ENCODE results near the gene NUTM2D.
"Not testable (repeated sequence)": the region's sequence is repeated elsewhere in the genome, so short reads cannot be mapped to it uniquely, and the experiment has no call there.

NUTM2D gene

DNA sequence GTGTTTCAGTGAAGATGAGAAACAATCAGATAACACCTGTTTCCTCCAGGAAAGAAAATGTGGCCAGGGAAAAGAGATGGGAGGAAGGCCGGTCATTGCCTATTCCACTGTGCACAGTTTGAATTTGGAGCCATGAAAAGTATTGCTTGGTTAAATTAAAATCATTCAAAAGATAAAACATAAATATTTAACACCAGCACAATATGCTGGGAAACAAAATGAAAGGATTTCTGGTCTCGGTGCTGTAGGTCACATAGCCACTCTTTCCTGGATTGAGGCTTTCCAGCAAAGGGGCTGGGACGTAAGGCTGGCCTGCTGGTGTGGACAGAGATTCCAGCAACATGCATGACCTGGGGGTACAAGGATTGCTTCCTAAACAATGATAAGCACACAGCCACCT, at the start of gene NUTM2D:
NUTM2D (plus strand) TSS at position 301 of the 400 bp plus-strand sequence. CDS start 522 bp downstream, outside the sequence.
- not testable (repeated sequence) for DNase-seq

GRCh38 chr10:87308702-87309101, 48.8 kb upstream of the NUTM2D start:
- DNase-seq: not testable (repeated sequence)

GRCh38 chr10:87309657-87310056, 47.9 kb upstream of the NUTM2D start:
- DNase-seq: not testable (repeated sequence)

GRCh38 chr10:87311521-87311920, 46.0 kb upstream of the NUTM2D start:
- DNase-seq: not testable (repeated sequence)

DNA sequence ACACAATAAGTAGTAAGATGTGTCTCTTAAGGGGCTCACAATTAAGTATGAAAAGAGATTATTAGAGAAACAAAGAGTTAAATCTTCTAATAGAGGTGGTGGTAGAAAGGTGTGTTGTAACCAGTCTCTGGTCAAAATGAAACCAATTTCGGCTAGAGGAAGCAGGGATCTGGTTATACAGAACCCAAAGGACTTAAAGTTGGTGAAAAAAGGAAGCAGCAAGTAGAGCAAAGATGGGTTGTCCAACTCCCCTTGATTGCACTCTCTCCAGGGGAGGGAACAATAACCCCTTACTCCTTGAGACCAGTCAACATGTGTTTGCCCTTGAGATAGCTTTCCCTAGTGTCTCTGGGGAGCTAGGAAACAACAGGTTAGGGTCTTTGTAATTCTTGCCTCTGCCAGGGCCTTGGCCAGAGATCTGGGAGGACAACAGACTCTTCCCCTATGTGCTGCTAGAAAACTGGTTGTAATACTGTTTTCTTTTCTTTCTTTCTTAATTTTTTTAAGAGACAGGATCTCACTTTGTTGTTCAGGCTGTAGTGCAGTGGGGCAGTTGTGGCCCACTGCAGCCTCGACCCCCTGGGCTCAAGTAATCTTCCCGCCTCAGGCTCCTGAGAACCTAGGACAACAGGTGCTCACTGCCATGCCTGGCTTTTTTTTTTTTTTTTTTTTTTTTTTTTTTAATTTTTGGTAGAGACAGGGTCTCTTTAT, 43.7 kb upstream of the NUTM2D start:
- not testable (repeated sequence) for DNase-seq

- DNase-seq: not testable (repeated sequence)
Measured at GRCh38 chr10:87314360-87314973, 43.1 kb upstream of the NUTM2D start.

- not testable (repeated sequence) for DNase-seq
Measured at GRCh38 chr10:87321505-87321904, 36.0 kb upstream of the NUTM2D start.

DNA sequence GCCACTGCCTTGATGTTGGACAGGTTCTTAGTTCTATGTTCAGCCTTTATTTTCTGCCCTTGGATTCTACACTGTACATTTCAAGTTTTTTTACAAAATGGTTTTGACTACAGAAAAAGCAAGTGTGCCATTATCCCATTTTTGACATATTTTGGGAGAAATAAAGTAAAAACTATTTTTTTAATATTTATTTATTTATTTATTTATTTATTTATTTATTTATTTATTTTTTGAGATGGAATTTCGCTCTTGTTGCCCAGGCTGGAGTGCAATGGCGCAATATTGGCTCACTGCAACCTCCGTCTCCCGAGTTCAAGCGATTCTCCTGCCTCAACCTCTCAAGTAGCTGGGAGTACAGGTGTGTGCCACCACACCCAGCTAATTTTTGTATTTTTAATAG, 33.0 kb upstream of the NUTM2D start:
- not testable (repeated sequence) for DNase-seq

DNA sequence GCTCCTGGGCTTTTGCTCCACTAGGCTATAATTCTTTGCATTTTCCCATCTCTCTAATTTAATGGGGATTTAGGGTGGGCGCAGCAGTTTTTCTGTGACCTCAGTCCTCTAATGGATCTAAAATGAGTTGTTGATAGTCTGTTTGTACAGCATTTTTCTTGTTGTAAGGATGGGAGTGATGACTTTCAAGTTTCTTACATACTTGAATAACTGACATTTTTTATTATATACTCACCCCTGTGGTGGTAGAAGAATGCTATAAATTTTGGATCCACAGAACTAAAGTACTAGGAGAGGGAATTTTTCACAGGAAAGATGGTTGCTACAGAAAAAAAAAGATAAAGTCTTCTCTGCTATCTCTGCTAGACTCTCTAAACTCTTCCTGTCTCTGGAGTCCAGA, 29.6 kb upstream of the NUTM2D start:
- DNase-seq: not testable (repeated sequence)

GRCh38 chr10:87329131-87329530, 28.4 kb upstream of the NUTM2D start:
- not testable (repeated sequence) for DNase-seq

DNA sequence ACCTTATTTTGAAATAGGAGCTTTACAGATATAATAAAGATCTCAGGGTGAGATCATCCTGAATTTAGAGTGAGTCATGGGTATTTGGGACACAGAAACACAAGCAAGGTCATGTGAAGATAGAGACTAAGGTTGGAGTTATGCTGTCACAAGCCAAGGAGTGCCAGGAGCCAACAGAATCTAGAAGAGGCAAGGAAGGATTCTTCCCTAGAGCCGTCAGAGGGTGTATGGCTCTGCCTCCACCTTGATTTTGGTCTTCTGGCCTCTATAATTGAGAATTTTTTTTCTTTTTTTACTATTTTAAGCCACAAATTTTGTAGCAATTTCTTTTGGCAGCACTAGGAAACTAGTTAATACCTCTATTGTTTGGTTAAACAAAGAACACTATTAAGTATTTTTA, 24.9 kb upstream of the NUTM2D start:
- not testable (repeated sequence) for DNase-seq

DNA sequence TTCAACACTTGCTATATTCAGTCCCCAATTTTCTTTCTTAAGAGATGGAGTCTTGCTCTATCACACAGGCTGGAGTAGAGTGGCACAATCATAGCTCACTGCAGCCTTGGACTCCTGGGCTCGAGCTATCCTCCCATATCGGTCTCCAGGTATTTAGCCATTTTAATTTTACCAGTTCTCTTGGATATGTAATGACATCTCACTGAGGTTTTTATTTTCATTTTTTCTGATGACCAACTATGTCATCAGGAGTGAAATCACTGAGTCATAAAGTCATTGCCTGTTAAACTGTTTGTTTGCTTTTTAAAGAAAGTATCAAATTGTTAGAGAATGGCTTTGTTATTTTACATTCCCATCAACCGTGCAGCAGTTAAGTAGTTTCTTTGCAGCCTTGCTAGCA, 17.1 kb upstream of the NUTM2D start:
- DNase-seq: not testable (repeated sequence)

DNA sequence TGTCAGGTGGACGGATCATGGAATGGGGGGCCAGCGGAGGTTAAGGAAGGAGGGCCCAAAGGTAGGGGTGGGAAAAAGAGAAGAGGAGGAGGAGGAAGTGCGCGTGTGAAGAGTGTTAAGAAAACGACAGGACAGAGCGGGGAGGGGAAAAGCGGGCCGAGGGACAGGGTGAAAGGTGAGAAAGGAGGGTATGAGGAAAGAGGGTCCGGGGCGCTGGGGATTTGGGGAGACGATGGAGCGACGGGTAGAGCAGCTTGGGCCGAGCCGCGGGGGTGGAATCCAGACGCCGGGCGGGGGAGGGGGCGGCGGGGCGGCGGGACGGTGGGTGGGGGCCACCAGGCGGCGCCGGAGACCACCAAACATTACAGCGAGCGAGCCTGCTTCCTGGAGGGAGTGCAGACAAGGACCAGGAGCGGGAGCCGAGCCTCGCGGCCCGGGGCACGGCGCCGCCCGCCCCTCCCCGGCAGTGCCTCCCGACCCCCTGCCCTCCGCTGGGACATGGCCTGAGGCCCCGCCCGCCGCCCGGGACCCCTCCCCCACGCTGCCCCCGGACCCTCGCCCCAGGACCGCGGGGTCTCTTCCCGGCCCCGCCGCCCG, 15.9 kb upstream of the NUTM2D start:
- not testable (repeated sequence) for DNase-seq

DNA sequence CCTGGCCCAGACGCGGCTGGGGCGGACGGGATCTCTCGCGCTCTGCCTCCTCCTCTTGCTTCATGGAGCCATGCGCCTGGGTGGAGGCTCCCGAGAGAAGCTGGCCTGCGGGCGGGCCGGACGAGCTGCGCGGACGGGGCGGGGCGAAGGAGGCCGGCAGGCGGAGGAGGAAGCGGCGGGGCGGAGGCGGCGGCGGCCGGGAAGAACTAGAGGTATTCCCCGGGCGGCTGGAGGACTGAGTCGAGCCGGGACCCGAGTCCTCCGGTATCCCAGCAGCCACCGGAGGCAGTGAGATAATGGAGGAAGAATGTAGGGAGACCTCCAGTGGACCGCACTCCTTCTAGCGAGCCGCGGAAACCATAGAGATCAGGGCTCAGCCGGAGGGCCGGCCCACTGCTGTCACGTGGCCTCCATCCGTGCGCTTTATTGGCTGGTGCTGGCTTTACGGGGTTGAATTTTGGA, 15.3 kb upstream of the NUTM2D start:
- DNase-seq: peak; percentile 76

GRCh38 chr10:87342711-87343258, 14.8 kb upstream of the NUTM2D start:
- DNase-seq: peak; percentile 80

GRCh38 chr10:87345743-87346142, 11.8 kb upstream of the NUTM2D start:
- not testable (repeated sequence) for DNase-seq

DNA sequence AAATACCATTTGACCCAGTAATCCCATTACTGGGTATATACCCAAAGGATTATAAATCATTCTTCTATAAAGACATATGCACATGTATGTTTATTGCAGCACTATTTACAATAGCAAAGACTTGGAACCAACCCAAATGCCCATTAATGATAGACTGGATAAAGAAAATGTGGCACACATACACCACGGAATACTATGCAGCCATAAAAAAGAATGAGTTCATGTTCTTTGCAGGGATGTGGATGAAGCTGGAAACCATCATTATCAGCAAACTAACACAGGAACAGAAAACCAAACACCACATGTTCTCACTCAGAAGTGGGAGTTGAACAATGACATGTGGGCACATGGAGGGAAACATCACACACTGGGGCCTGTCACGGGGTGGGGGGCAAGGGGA, 7.4 kb upstream of the NUTM2D start:
- DNase-seq: not testable (repeated sequence)

GRCh38 chr10:87352825-87353224, 4.7 kb upstream of the NUTM2D start:
- DNase-seq: not testable (repeated sequence)

DNA sequence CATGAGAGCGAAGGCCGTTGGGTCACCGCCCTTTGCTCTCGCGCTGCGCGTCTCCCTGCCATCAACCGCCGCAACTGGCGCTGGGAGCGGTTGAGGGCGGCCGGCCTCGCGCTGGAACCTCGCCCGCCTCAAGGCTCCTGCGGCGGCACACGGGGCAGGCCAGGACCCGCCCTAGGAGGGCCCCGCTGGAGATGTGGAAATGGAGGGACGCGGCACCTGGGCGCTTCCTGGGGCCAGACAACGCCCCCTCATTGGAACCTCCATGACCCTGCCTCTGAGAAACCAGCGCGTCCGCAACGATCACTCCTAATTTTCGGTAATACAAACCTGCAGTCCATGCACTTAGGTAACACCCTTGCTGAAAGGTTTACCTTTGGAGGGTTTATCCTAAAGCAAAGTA, 2.4 kb upstream of the NUTM2D start:
- DNase-seq: not testable (repeated sequence)

DNA sequence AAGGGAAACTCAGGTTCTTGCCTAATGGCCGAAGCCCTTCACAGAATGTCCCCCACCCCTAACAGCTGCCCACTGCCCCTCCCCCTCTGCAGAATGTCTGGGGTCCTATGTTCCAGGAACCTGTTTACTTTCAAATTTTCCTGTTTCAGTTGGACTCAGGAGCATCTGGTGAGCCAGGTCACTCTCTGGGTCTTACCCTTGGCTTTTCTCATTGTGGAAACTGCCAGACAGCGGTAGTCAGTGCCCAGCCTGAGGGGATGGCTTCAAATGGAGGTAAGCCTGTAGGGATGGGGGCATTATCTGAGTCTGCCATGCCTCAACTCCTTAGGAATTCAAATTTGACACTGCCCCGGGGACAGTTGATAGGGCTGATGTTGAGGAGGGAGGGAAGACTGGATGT, 615 bp downstream of the NUTM2D start:
- not testable (repeated sequence) for DNase-seq

DNA sequence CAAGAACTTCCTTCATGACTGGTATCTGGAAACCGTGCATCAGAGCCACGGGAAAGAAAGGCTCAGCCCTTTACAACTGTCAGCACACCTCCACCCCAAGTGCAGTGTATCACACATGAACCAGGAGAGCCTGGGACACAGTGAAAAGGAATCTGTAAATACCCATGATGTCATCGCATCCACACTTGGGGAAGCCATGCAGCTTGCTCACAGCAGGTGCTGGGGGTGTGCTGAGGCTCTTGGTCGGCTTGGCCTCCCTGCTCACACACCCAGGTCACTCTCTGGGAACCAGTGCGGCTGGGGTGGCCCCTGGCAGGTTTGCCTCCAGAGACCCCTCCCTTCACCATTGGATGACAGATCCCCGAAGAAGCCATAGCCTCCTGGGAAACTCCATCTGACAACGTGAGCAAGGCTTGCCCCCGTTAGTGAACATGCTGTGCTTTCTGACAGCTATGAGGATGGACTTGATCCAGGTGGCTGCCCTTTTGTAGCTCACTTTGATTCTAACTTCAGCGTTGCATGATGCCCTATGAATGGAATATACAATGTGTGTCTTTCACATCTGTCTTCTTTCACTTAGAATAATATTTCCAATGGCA, 12.1 kb downstream of the NUTM2D start:
- not testable (repeated sequence) for DNase-seq

DNA sequence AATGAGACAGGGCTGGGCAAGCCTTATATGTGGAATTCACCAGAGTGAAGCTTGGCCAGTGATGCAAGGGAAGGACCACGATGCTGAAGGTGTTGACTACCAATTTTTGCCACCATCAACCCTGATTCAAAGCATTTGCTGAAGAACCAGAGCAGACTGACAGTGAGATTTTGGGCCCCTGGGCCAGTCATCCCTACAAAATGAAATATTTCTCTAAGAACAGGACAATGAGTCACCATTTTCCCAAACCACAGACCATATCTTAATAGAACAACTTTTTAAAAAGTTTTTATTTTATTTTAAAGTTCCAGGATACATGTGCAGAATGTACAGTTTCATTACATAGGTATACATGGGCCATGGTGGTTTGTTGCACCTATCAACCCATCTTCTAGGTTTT, 16.5 kb downstream of the NUTM2D start:
- not testable (repeated sequence) for DNase-seq

DNA sequence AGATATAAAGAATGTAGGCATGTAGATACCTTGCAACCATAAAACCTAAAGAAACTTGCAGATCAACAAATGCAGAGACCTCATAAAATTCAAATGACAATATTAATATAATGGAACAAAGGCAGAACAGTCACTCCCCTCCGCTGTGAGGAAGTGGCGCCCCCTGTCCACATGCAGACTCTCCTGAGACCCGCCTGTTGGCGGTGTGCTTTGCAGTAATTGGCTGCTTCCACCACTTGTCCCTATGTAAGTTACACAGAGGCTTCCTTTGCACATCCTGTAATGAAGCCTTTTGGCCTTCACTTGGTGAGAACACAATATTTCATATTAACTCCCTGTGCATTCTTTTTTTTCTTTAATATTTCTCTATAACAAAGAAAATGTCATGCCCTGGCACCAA, 21.6 kb downstream of the NUTM2D start:
- not testable (repeated sequence) for DNase-seq

Data from stimulated activated naive CD4-positive, alpha-beta T cell treated with Interleukin-2 at 50 U/mL for 16 hours (primary cell).